Measurements from ENCODE around the gene GIMAP8.

GRCh38 chr7:150409300-150410030, 41.0 kb upstream of the GIMAP8 start:
- TF ChIP-seq EZH2 (IDR thresholded peaks at IDR 0.05; ENCODE audit: insufficient read depth, poor library complexity, severe bottlenecking) (no peak), EZH2phosphoT487 (IDR thresholded peaks at IDR 0.05; ENCODE audit: insufficient read depth, low read depth) (no peak)

Measured in GM23248 (cell line).